ENCODE results near the gene PAIP2B.

Gene PAIP2B

GRCh38 chr2:71150082-71150816, 76.7 kb downstream of the PAIP2B start:
- DNase-seq = no peak

GRCh38 chr2:71148506-71149063, 78.3 kb downstream of the PAIP2B start:
- DNase-seq = no peak

GRCh38 chr2:71143782-71144181, 83.1 kb downstream of the PAIP2B start:
- no peak for DNase-seq

- DNase-seq = no peak
Measured at GRCh38 chr2:71136174-71136573, 90.7 kb downstream of the PAIP2B start.

GRCh38 chr2:71133603-71134002, 93.3 kb downstream of the PAIP2B start:
- DNase-seq = no peak
